ENCODE measurements around the gene PLSCR2. TPM values are rescaled to one million over a fixed set of nuclear protein-coding genes. Genes with fewer than 3 reads are reported as not detected.
A peak's percentile ranks its signal among the peaks of the same experiment; 100 is the strongest.

PLSCR2 gene
- total and polyA plus RNA-seq, 2 of the 8 experiments (the other 6 are each of a cell fraction or from before 2014, with no cell fraction given) = not detected

DNA sequence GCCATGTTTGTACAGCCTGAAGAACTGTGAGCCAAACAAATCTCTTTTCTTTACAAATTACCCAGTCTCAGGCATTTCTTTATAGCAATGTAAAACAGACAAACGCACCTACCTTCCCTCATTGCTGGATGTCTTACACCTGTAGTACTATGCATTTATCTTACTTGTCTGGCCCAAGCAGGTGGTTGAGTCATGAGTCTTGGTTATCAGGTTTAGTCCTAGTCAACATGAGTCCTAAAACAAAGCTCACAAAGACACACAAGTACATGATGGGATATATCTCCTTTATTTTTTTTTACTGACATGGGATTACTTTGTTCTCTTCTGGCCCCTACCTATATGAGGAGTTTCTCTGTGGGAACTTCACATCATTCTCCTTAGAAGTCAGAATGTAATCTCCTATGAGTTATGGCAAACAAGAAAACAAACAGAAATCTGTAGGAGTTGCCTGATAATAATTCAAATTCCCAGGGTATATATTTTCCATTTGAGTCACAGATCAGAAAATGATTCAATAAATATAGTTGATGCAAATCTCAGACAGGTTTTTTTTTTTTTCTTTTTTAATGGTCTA, 33.6 kb upstream of the PLSCR2 start:
- no peak overlapping the region for H3K14ac ChIP-seq (ENCODE audit: insufficient read length)
- H2AFZ ChIP-seq (ENCODE audit: low read length) = no peak overlapping the region
- no peak overlapping the region for H2BK120ac ChIP-seq (replicated peaks; ENCODE audit: low read depth, low read length)
- H3K4me3 ChIP-seq (ENCODE audit: extremely low read depth in 1 of 4, insufficient read depth in 2 of 4, low read depth in 3 of 4, low read length in 4 of 4) = no peak overlapping the region
- ChIA-PET CTCF (ENCODE audit: partially characterized antibody) (interaction anchor here (0.6 to 1.1 kb wide), 2 partner anchors 78 to 1216 kb away, joined by 3 to 4 read pairs; no protein-coding TSS in a partner anchor), POLR2A (ENCODE audit: partially characterized antibody) (interaction anchor here (0.6 kb wide), 1 partner anchor 29 kb away, joined by 3 read pairs; no protein-coding TSS in a partner anchor)
- H4K8ac ChIP-seq (ENCODE audit: extremely low read depth, insufficient read depth, low read length) = no peak overlapping the region
- H2BK12ac ChIP-seq (ENCODE audit: low read depth, low read length) = peak overlapping the region; percentile 12
- no peaks in the 10 kb centered on the region; the same call in 1 of the 2 replicates for H3K23me2 ChIP-seq (ENCODE audit: low read depth, low read length)
- H3K4me1 ChIP-seq (replicated peaks in 1 of 4; ENCODE audit: control insufficient read depth in 3 of 4, insufficient read depth in 4 of 4, low read length in 3 of 4) = peaks cover 0 to 7% (median 6%) of the 10 kb centered on the region in 4 experiments; a peak in 4 of 7 replicates
- no peak overlapping the region for H3K23ac ChIP-seq (ENCODE audit: insufficient read length)
- DNase-seq (ENCODE audit: low read depth in 1 of 2, low spot score in 2 of 2) (no peak), FAIRE-seq (no peak)
- WGBS, 2 experiments (ENCODE audit: extremely low coverage in 1 of 2, insufficient coverage in 1 of 2, insufficient read length in 1 of 2, insufficient replicate concordance in 2 of 2, low coverage in 1 of 2, low lambda C conversion rate in 2 of 2, missing lambda C conversion rate in 1 of 2) = 94% methylated on average over 1 of the region's 1 CpG; no CpG with 5 or more reads in 1 of the 2 experiments
- no peak overlapping the region for H2BK20ac ChIP-seq (ENCODE audit: low read length)
- no peaks in the 10 kb centered on the region for H3K9me3 ChIP-seq (ENCODE audit: insufficient read depth in 2 of 2, low read depth in 1 of 2, low read length in 1 of 2)
- no peak overlapping the region for H3K56ac ChIP-seq (replicated peaks; ENCODE audit: insufficient read length, low read depth, low read length)
- no peaks in the 10 kb centered on the region for H3K79me1 ChIP-seq (ENCODE audit: low read depth, low read length)
- H3K36me3 ChIP-seq (ENCODE audit: control insufficient read depth in 2 of 4, insufficient read depth in 4 of 4, low read length in 3 of 4) = no peaks in the 10 kb centered on the region
- H2AK5ac ChIP-seq (ENCODE audit: low read depth, low read length) = no peak overlapping the region
- no peak overlapping the region for H2BK5ac ChIP-seq (ENCODE audit: low read depth, low read length)
- no peak overlapping the region for H4K5ac ChIP-seq (ENCODE audit: insufficient read length, low read depth, low read length)
- H3K79me2 ChIP-seq (ENCODE audit: control insufficient read depth in 1 of 2, insufficient read depth in 2 of 2, low read length in 2 of 2) = no peaks in the 10 kb centered on the region
- H3K4ac ChIP-seq (replicated peaks; ENCODE audit: insufficient read length, low read depth, low read length) = no peak overlapping the region
- no peak overlapping the region for H3K4me2 ChIP-seq (ENCODE audit: insufficient read depth in 1 of 2, low read depth in 2 of 2, low read length in 2 of 2)
- no peak overlapping the region for H3K27ac ChIP-seq (ENCODE audit: low read depth, low read length)
- H3K9ac ChIP-seq (replicated peaks in 1 of 4; ENCODE audit: extremely low read depth in 1 of 4, low read depth in 3 of 4, low read length in 3 of 4) = no peak overlapping the region
- no peak overlapping the region for H4K91ac ChIP-seq (replicated peaks; ENCODE audit: insufficient read length, low read length)
- H3K27me3 ChIP-seq (replicated peaks in 1 of 4; ENCODE audit: control insufficient read depth in 3 of 4, extremely low read depth in 1 of 4, insufficient read depth in 3 of 4, low read length in 3 of 4) = peaks cover 0 to 1% (median 0%) of the 10 kb centered on the region in 4 experiments; a peak in 1 of 7 replicates
- H2BK15ac ChIP-seq (ENCODE audit: low read length) = no peak overlapping the region
- no peak overlapping the region for H3K18ac ChIP-seq (ENCODE audit: extremely low read depth, low read length)
- H4K20me1 ChIP-seq (replicated peaks in 1 of 2; ENCODE audit: control insufficient read depth in 1 of 2, insufficient read depth in 2 of 2, low read length in 2 of 2) = no peaks in the 10 kb centered on the region
- no peak for TF ChIP-seq EP300 (IDR thresholded peaks at IDR 0.05; ENCODE audit: borderline replicate concordance in 1 of 2, low read depth in 2 of 2, low read length in 2 of 2)
- no peak for TF ChIP-seq CHD2 (IDR thresholded peaks at IDR 0.05; ENCODE audit: low read length)
- TF ChIP-seq RBBP5 (IDR thresholded peaks at IDR 0.05; ENCODE audit: borderline replicate concordance, low read depth, low read length) = no peak
- TF ChIP-seq SUZ12 (IDR thresholded peaks at IDR 0.05; ENCODE audit: low read length) = no peak
- TF ChIP-seq JUND (IDR thresholded peaks at IDR 0.05; ENCODE audit: low read length) = no peak
- no peak for TF ChIP-seq RXRA (IDR thresholded peaks at IDR 0.05; ENCODE audit: insufficient read depth, low read depth, low read length)
- TF ChIP-seq, protein P1, sequence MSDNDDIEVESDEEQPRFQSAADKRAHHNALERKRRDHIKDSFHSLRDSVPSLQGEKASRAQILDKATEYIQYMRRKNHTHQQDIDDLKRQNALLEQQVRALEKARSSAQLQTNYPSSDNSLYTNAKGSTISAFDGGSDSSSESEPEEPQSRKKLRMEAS (IDR thresholded peaks at IDR 0.05) = no peak
- no peak for TF ChIP-seq TAF7 (optimal IDR thresholded peaks at IDR 0.05; ENCODE audit: borderline replicate concordance, low read depth, low read length)
- TF ChIP-seq HDAC2 (IDR thresholded peaks at IDR 0.05; ENCODE audit: borderline replicate concordance in 1 of 2, low read depth in 2 of 2, low read length in 2 of 2) = no peak
- no peak for TF ChIP-seq SRF (IDR thresholded peaks at IDR 0.05; ENCODE audit: low read depth, low read length)
